Heart left ventricle (tissue), 16 donors: ENCODE measurements around the gene PRMT1. TPM values are rescaled to one million over a fixed set of nuclear protein-coding genes. Genes with fewer than 3 reads are reported as not detected.

Experiments
- ATAC-seq, 4 donors: fragments of 200-7000 bp; cut with Tn5 transposase; one replicate each; pipeline ENCODE4 v1.9.1; 2020 to 2022; ENCODE audit warnings: moderate library complexity in 4 of 4, mild to moderate bottlenecking in 3 of 4, moderate number of reproducible peaks in 1 of 4
- DNase-seq, 5 donors: peaks; one replicate each; pipeline ENCODE4 v3.0.0-alpha.2; 2020
- H3K27ac ChIP-seq, 12 donors: fragments of 200-600 bp; sonication (generic) in 4 of 12; one replicate each; pipeline versions ENCODE4 v1.5.0 to v1.8.0; 2016 to 2022; ENCODE audit warnings: mild to moderate bottlenecking in 2 of 12
- H3K27me3 ChIP-seq, 9 donors: fragments of 200-600 bp; sonication (generic) in 2 of 9; one replicate each; pipeline versions ENCODE4 v1.5.1 to v1.8.0; 2016 to 2022; ENCODE audit warnings: mild to moderate bottlenecking in 3 of 9
- H3K36me3 ChIP-seq, 9 donors: fragments of 200-600 bp; sonication (generic) in 2 of 9; one replicate each; pipeline versions ENCODE4 v1.5.0 to v1.8.0; 2018 to 2022; ENCODE audit warnings: mild to moderate bottlenecking in 2 of 9
- H3K4me1 ChIP-seq, 12 donors: fragments of 200-600 bp; sonication (generic) in 4 of 12; one replicate each; pipeline versions ENCODE4 v1.5.0 to v1.8.0; 2016 to 2022; ENCODE audit warnings: mild to moderate bottlenecking in 3 of 12
- H3K4me3 ChIP-seq, 12 donors: fragments of 200-600 bp; sonication (generic) in 4 of 12; one replicate each; pipeline versions ENCODE4 v1.5.0 to v1.8.0; 2017 to 2022; ENCODE audit warnings: mild to moderate bottlenecking in 9 of 12, moderate library complexity in 4 of 12
- H3K9me3 ChIP-seq, 12 donors: fragments of 200-600 bp; sonication (generic) in 4 of 12; one replicate each; pipeline versions ENCODE4 v1.5.0 to v1.8.0; 2016 to 2022; ENCODE audit warnings: mild to moderate bottlenecking in 1 of 12
- CTCF ChIP-seq, 12 donors: fragments of 200-600 bp; sonication (generic) in 4 of 12; IDR thresholded peaks; one replicate each; pipeline versions ENCODE4 v1.5.0 to v1.8.0; 2018 to 2022; ENCODE audit warnings: antibody characterized with exemption in 12 of 12, mild to moderate bottlenecking in 5 of 12
- POLR2A ChIP-seq, 2 donors: fragments of 450-650 bp; IDR thresholded peaks; one replicate each; pipeline ENCODE4 v1.6.1; 2017; ENCODE audit warnings: antibody characterized with exemption in 2 of 2, mild to moderate bottlenecking in 2 of 2, moderate library complexity in 2 of 2
- WGBS, 4 donors: extraction: QIAGEN DNeasy Blood & Tissue Kit in 2 of 4; methylation state at CpG; one replicate each; pipeline versions ENCODE4 v1.1.5 to v1.1.7; 2013 to 2018; 5-methylcytosine and 5-hydroxymethylcytosine counted together
- intact Hi-C, 10 donors: fragments of 100-400 bp; cut with DNase I; formaldehyde crosslinking; loops; one replicate each; pipeline versions ENCODE4 v1.11.1 to v1.14.2; 2022
- polyA plus RNA-seq, 2 donors: library from polyadenylated mRNA; stranded (reverse); fragments of 200-250 nt; gene quantifications; one replicate each; pipeline ENCODE4 v1.2.3, GENCODE V29; 2013
- total RNA-seq, 9 donors: library from RNA; depleted of rRNA in 2 of 9; stranded (reverse); fragments of >200 nt in 2 of 9; fragmentation: NEBNext Ultra II Directional in 3 of 9; extraction: Animal tissue kit (Norgen Biotek cat#: 25700) in 3 of 9; gene quantifications; one replicate each; pipeline versions ENCODE4 v1.1.0 to v1.2.4, GENCODE V29; 2016 to 2023
- donor health status: ischemic (EF 13 %, LVEDD 7.1; RV severe dilation, severe dysfunction).
- donor health status: healthy with polysubstance abuse.
- donor health status: DM: no; HTN: yes; CAD: no.
- donor health status: DM: no; HTN: no; CAD: no.
- donor health status: ischemic (EF 25% LVEDD 6.9; RV normal size, moderate dysfunction).
- donor health status: ischemic (EF 25% LVEDD 5.7; RV mildly dilated, moderate dysfunction).
- donor health status: healthy.
- donor health status: DM: yes; HTN: yes; CAD: no.
- donor health status: ischemic (EF 35%, LVEDD 5.7; RV mildly dilated, moderate dysfunction).
- donor health status: nonischemic (EF 11% LVEDD 7.7; RV severe dilation, severe dysfunction).
- donor health status: DM: yes; HTN: yes; CAD: no.
- donor health status: PGD.
- donor health status: ischemic (EF 29% LVEDD 5.4; RV normal size, mild dysfunction).
- donor health status: nonischemic (EF 23%, LVEDD 6.1; RV moderate dilation, normal function).

The PRMT1 gene
- total and polyA plus RNA-seq, 11 donors, result 106 to 283 (median 124) TPM

DNA sequence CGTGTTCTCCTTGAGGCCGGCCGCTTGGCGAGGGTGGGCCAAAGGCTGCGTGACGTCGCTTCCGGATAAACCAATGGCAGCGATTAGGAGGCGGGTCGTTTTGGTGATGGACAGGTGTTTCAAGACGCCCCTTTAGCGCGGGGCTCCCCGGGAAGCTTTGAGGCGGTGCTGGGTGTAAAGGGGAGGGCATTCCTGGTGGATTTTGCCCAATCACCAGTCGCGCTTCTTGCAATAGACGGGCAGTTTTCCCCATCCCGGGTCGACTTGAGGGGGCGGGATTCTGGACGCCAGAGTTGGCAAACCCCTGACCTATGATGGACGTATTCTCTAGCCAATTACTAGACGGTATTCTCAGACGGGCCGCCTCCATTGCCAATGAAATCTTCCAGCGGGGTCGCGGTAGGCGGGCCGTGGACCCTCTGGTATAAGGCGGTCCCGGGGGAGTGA is 264 bp upstream of the PRMT1 start:
- no peaks in the 10 kb centered on the region for H3K9me3 ChIP-seq
- H3K27me3 ChIP-seq, result no peaks in the 10 kb centered on the region
- H3K27ac ChIP-seq, result peak overlapping the region; percentile 80 to 100 (median 95)
- 0 to 1% (median 0%) methylated on average over 10 to 34 of the region's 34 CpGs for WGBS, 4 donors
- ATAC-seq (peak; percentile 87 to 92 (median 91)), DNase-seq (peak; percentile 99 to 100 (median 100))
- intact Hi-C loops, result loop anchor here in 7 of 10 donors (1.0 to 10.0 kb wide), 14 partner anchors 36 to 234 kb away; partner anchors contain the start of genes PRR12 (in 3 of the 7), PNKP (in 2 of the 7), RPS11 (in 2 of the 7) and RRAS (in 2 of the 7)
- TF ChIP-seq POLR2A (IDR thresholded peaks at IDR 0.05), result no peak
- H3K4me1 ChIP-seq, result peaks cover 0 to 57% (median 41%) of the 10 kb centered on the region in 12 donors
- peak overlapping the region; percentile 71 to 100 (median 94) for H3K4me3 ChIP-seq
- peaks cover 0 to 11% (median 10%) of the 10 kb centered on the region in 9 donors for H3K36me3 ChIP-seq

- Histone ChIP-seq H3K4me3 (peak overlapping the region; percentile 71 to 100 (median 94)), H3K4me1 (peaks cover 0 to 54% (median 37%) of the 10 kb centered on the region in 12 donors), H3K9me3 (no peaks in the 10 kb centered on the region), H3K36me3 (peaks cover 0 to 24% (median 22%) of the 10 kb centered on the region in 9 donors), H3K27ac (peak overlapping the region; percentile 80 to 100 (median 95)), H3K27me3 (no peaks in the 10 kb centered on the region)
- peak in 4 of 5 donors; percentile 65 to 78 (median 72) for DNase-seq
- TF ChIP-seq CTCF (IDR thresholded peaks at IDR 0.05) (peak; percentile 46 to 69 (median 60)), POLR2A (IDR thresholded peaks at IDR 0.05) (no peak)
- intact Hi-C loops, result loop anchor here in 7 of 10 donors (1.0 to 10.0 kb wide), 13 partner anchors 37 to 235 kb away; partner anchors contain the start of genes PRR12 (in 3 of the 7), PNKP (in 2 of the 7), RPS11 (in 2 of the 7) and AP2A1 (in 1 of the 7)
- WGBS, 4 donors, result 3 to 6% (median 4%) methylated on average over 21 of the region's 21 CpGs
- no peak for ATAC-seq
These were observed 1.0 kb downstream of the PRMT1 start for GRCh38 chr19:49677901-49678674.

- ATAC-seq, result no peak
- H3K27me3 ChIP-seq, result no peaks in the 10 kb centered on the region
- peaks cover 0 to 35% (median 33%) of the 10 kb centered on the region in 9 donors for H3K36me3 ChIP-seq
- H3K4me1 ChIP-seq, result peaks cover 0 to 55% (median 37%) of the 10 kb centered on the region in 12 donors
- DNase-seq, result peak in 2 of 5 donors; percentile 28 to 52
- peak overlapping the region in 1 of 12 donors; percentile 99 for H3K4me3 ChIP-seq
- intact Hi-C loops, result loop anchor here in 7 of 10 donors (5.0 to 10.0 kb wide), 10 partner anchors 84 to 188 kb away; partner anchors contain the start of genes PRR12 (in 3 of the 7), PNKP (in 2 of the 7), RPS11 (in 2 of the 7) and AP2A1 (in 1 of the 7)
- peak overlapping the region in 11 of 12 donors; percentile 3 to 100 (median 66) for H3K27ac ChIP-seq
- no peaks in the 10 kb centered on the region for H3K9me3 ChIP-seq
- 48 to 54% (median 52%) methylated on average over 10 to 12 of the region's 12 CpGs for WGBS, 4 donors
- no peak for TF ChIP-seq CTCF (IDR thresholded peaks at IDR 0.05)
These were observed 2.1 kb downstream of the PRMT1 start for GRCh38 chr19:49678985-49679770.

DNA sequence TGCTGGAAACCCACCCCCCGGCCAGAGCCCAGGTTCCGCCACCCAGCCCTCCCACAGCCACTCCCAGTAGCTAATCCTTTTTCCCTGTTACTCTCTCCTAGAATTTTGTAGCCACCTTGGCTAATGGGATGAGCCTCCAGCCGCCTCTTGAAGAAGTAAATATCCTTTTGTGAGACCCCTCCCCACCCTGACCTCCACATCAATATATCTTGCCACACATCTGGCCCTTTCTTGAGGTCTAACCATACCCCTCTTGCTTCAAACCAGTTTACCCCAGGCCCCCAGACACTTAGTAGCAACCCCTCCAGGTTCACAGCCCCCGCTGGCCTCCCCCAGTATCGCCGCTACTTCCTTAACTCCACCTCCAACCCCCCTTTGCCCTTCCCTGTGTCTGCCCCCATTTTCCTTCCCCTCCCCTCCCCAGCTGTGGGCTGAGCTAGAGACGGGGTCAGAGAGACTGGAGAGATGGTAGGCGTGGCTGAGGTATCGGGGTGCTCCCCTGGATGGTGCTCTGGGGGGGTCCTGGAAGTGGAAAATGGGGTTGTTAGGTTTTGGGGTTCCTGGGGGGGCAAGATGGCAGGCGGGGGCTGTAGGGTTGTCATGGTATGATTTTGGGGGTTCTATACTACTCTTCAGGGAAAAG is 2.8 kb downstream of the PRMT1 start:
- Histone ChIP-seq H3K36me3 (peaks cover 0 to 42% (median 40%) of the 10 kb centered on the region in 9 donors), H3K4me3 (peak overlapping the region in 4 of 12 donors; percentile 18 to 40 (median 36)), H3K9me3 (no peaks in the 10 kb centered on the region), H3K4me1 (peaks cover 0 to 62% (median 37%) of the 10 kb centered on the region in 12 donors), H3K27ac (peak overlapping the region in 10 of 12 donors; percentile 27 to 100 (median 72)), H3K27me3 (no peaks in the 10 kb centered on the region)
- no peak for DNase-seq
- intact Hi-C loops, result loop anchor here in 7 of 10 donors (2.0 to 10.0 kb wide), 12 partner anchors 85 to 285 kb away; partner anchors contain the start of genes PRR12 (in 3 of the 7), PNKP (in 2 of the 7), RPS11 (in 2 of the 7) and AP2A1 (in 1 of the 7)
- 54 to 62% (median 58%) methylated on average over 10 of the region's 10 CpGs for WGBS, 4 donors
- no peak for ATAC-seq
- TF ChIP-seq CTCF (IDR thresholded peaks at IDR 0.05) (no peak), POLR2A (IDR thresholded peaks at IDR 0.05) (no peak)
